Heart left ventricle (tissue), 16 donors: ENCODE data around the gene NR2F1-AS1. TPM values are rescaled to one million over a fixed set of nuclear protein-coding genes. Genes with fewer than 3 reads are reported as not detected.

ENCODE experiments used
- ATAC-seq, 4 donors: fragments of 200-7000 bp; cut with Tn5 transposase; one replicate each; pipeline ENCODE4 v1.9.1; 2020 to 2022; ENCODE audit warnings: moderate library complexity in 4 of 4, mild to moderate bottlenecking in 3 of 4, moderate number of reproducible peaks in 1 of 4
- DNase-seq, 5 donors: peaks; one replicate each; pipeline ENCODE4 v3.0.0-alpha.2; 2020
- H3K27ac ChIP-seq, 12 donors: fragments of 200-600 bp; sonication (generic) in 4 of 12; one replicate each; pipeline versions ENCODE4 v1.5.0 to v1.8.0; 2016 to 2022; ENCODE audit warnings: mild to moderate bottlenecking in 2 of 12
- H3K27me3 ChIP-seq, 9 donors: fragments of 200-600 bp; sonication (generic) in 2 of 9; one replicate each; pipeline versions ENCODE4 v1.5.1 to v1.8.0; 2016 to 2022; ENCODE audit warnings: mild to moderate bottlenecking in 3 of 9
- H3K36me3 ChIP-seq, 9 donors: fragments of 200-600 bp; sonication (generic) in 2 of 9; one replicate each; pipeline versions ENCODE4 v1.5.0 to v1.8.0; 2018 to 2022; ENCODE audit warnings: mild to moderate bottlenecking in 2 of 9
- H3K4me1 ChIP-seq, 12 donors: fragments of 200-600 bp; sonication (generic) in 4 of 12; one replicate each; pipeline versions ENCODE4 v1.5.0 to v1.8.0; 2016 to 2022; ENCODE audit warnings: mild to moderate bottlenecking in 3 of 12
- H3K4me3 ChIP-seq, 12 donors: fragments of 200-600 bp; sonication (generic) in 4 of 12; one replicate each; pipeline versions ENCODE4 v1.5.0 to v1.8.0; 2017 to 2022; ENCODE audit warnings: mild to moderate bottlenecking in 9 of 12, moderate library complexity in 4 of 12
- H3K9me3 ChIP-seq, 12 donors: fragments of 200-600 bp; sonication (generic) in 4 of 12; one replicate each; pipeline versions ENCODE4 v1.5.0 to v1.8.0; 2016 to 2022; ENCODE audit warnings: mild to moderate bottlenecking in 1 of 12
- POLR2A ChIP-seq, 2 donors: fragments of 450-650 bp; IDR thresholded peaks; one replicate each; pipeline ENCODE4 v1.6.1; 2017; ENCODE audit warnings: antibody characterized with exemption in 2 of 2, mild to moderate bottlenecking in 2 of 2, moderate library complexity in 2 of 2
- WGBS, 4 donors: extraction: QIAGEN DNeasy Blood & Tissue Kit in 2 of 4; methylation state at CpG; one replicate each; pipeline versions ENCODE4 v1.1.5 to v1.1.7; 2013 to 2018; 5-methylcytosine and 5-hydroxymethylcytosine counted together
- intact Hi-C, 10 donors: fragments of 100-400 bp; cut with DNase I; formaldehyde crosslinking; loops; one replicate each; pipeline versions ENCODE4 v1.11.1 to v1.14.2; 2022
- polyA plus RNA-seq, 2 donors: library from polyadenylated mRNA; stranded (reverse); fragments of 200-250 nt; gene quantifications; one replicate each; pipeline ENCODE4 v1.2.3, GENCODE V29; 2013
- total RNA-seq, 9 donors: library from RNA; depleted of rRNA in 2 of 9; stranded (reverse); fragments of >200 nt in 2 of 9; fragmentation: NEBNext Ultra II Directional in 3 of 9; extraction: Animal tissue kit (Norgen Biotek cat#: 25700) in 3 of 9; gene quantifications; one replicate each; pipeline versions ENCODE4 v1.1.0 to v1.2.4, GENCODE V29; 2016 to 2023
- TF ChIP-seq, protein P1 (sequence below), 12 donors: fragments of 200-600 bp; sonication (generic) in 4 of 12; IDR thresholded peaks; one replicate each; pipeline versions ENCODE4 v1.5.0 to v1.8.0; 2018 to 2022; ENCODE audit warnings: antibody characterized with exemption in 12 of 12, mild to moderate bottlenecking in 5 of 12
- donor health status: ischemic (EF 13 %, LVEDD 7.1; RV severe dilation, severe dysfunction).
- donor health status: healthy with polysubstance abuse.
- donor health status: DM: no; HTN: yes; CAD: no.
- donor health status: DM: no; HTN: no; CAD: no.
- donor health status: ischemic (EF 25% LVEDD 6.9; RV normal size, moderate dysfunction).
- donor health status: ischemic (EF 25% LVEDD 5.7; RV mildly dilated, moderate dysfunction).
- donor health status: healthy.
- donor health status: DM: yes; HTN: yes; CAD: no.
- donor health status: ischemic (EF 35%, LVEDD 5.7; RV mildly dilated, moderate dysfunction).
- donor health status: nonischemic (EF 11% LVEDD 7.7; RV severe dilation, severe dysfunction).
- donor health status: DM: yes; HTN: yes; CAD: no.
- donor health status: PGD.
- donor health status: ischemic (EF 29% LVEDD 5.4; RV normal size, mild dysfunction).
- donor health status: nonischemic (EF 23%, LVEDD 6.1; RV moderate dilation, normal function).

The NR2F1-AS1 gene
- total and polyA plus RNA-seq, 11 donors, result 0.17 to 4.5 (median 0.67) TPM; not detected in 3

DNA sequence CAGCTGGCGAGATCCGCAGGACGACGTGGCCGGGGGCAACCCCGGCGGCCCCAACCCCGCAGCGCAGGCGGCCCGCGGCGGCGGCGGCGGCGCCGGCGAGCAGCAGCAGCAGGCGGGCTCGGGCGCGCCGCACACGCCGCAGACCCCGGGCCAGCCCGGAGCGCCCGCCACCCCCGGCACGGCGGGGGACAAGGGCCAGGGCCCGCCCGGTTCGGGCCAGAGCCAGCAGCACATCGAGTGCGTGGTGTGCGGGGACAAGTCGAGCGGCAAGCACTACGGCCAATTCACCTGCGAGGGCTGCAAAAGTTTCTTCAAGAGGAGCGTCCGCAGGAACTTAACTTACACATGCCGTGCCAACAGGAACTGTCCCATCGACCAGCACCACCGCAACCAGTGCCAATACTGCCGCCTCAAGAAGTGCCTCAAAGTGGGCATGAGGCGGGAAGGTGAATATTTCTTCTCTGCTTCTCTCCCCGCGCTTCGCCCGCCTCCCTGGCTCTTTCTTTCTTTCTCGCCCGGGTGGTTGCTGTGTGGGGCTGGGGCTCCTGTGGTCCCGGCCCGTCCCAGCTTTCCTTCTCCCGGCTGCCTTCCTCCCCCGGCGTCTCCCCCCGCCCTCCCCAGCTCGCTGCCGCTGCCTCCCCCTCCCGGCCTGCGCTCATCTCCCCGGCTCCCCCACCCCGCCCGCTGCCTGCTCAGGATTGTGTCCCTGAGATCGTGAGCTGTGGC lies 4.2 kb upstream of the NR2F1-AS1 start:
- no peak for ATAC-seq
- intact Hi-C loops, result loop anchor here in 4 of 10 donors (10.0 kb wide), 3 partner anchors 330 to 1150 kb away; no protein-coding TSS in a partner anchor
- peak overlapping the region in 1 of 12 donors; percentile 40 for H3K27ac ChIP-seq
- no peaks in the 10 kb centered on the region for H3K36me3 ChIP-seq
- H3K9me3 ChIP-seq, result no peaks in the 10 kb centered on the region
- 1 to 3% (median 1%) methylated on average over 34 to 70 of the region's 70 CpGs for WGBS, 4 donors
- peak overlapping the region; percentile 15 to 74 (median 50) for H3K4me3 ChIP-seq
- peaks cover 43 to 86% (median 66%) of the 10 kb centered on the region in 9 donors for H3K27me3 ChIP-seq
- TF ChIP-seq, protein P1, sequence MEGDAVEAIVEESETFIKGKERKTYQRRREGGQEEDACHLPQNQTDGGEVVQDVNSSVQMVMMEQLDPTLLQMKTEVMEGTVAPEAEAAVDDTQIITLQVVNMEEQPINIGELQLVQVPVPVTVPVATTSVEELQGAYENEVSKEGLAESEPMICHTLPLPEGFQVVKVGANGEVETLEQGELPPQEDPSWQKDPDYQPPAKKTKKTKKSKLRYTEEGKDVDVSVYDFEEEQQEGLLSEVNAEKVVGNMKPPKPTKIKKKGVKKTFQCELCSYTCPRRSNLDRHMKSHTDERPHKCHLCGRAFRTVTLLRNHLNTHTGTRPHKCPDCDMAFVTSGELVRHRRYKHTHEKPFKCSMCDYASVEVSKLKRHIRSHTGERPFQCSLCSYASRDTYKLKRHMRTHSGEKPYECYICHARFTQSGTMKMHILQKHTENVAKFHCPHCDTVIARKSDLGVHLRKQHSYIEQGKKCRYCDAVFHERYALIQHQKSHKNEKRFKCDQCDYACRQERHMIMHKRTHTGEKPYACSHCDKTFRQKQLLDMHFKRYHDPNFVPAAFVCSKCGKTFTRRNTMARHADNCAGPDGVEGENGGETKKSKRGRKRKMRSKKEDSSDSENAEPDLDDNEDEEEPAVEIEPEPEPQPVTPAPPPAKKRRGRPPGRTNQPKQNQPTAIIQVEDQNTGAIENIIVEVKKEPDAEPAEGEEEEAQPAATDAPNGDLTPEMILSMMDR (IDR thresholded peaks at IDR 0.05), result no peak
- no peak for TF ChIP-seq POLR2A (IDR thresholded peaks at IDR 0.05)
- H3K4me1 ChIP-seq, result peaks cover 3 to 43% (median 16%) of the 10 kb centered on the region in 12 donors
- DNase-seq, result peak in 1 of 5 donors; percentile 23

DNA sequence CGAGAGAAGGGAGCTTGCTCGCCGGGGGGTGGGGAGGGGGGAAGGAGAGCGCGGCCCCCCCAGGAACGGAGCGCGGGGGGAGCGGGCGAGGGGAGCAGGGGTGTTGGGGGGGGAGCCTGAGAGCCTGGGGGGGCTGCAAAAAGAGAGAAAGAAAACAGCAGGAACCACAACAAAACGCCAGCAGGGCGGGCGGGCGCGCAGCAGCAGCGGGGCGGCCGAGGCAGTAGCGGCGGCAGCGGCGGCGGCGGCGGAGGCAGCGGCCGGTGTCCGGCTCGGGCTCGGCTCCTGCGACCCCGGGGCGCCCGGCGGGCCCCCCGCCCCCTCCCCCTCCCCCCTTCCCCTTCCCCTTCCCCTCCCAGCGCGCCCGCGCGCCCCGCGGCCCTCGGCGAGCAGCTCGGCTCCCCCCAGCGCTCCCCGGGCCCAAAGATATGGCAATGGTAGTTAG lies 3.6 kb upstream of the NR2F1-AS1 start:
- no peak for ATAC-seq
- TF ChIP-seq POLR2A (IDR thresholded peaks at IDR 0.05), result no peak
- Histone ChIP-seq H3K36me3 (no peaks in the 10 kb centered on the region), H3K27ac (peak overlapping the region in 1 of 12 donors; percentile 51), H3K27me3 (peaks cover 46 to 86% (median 69%) of the 10 kb centered on the region in 9 donors), H3K4me1 (peaks cover 5 to 49% (median 19%) of the 10 kb centered on the region in 12 donors), H3K9me3 (no peaks in the 10 kb centered on the region), H3K4me3 (peak overlapping the region in 11 of 12 donors; percentile 33 to 74 (median 50))
- 1 to 4% (median 2%) methylated on average over 31 to 47 of the region's 48 CpGs for whole genome bisulfite sequencing, 4 donors
- intact Hi-C loops, result loop anchor here in 9 of 10 donors (5.0 to 10.0 kb wide), 7 partner anchors 213 to 1153 kb away; no protein-coding TSS in a partner anchor
- DNase-seq, result no peak

DNA sequence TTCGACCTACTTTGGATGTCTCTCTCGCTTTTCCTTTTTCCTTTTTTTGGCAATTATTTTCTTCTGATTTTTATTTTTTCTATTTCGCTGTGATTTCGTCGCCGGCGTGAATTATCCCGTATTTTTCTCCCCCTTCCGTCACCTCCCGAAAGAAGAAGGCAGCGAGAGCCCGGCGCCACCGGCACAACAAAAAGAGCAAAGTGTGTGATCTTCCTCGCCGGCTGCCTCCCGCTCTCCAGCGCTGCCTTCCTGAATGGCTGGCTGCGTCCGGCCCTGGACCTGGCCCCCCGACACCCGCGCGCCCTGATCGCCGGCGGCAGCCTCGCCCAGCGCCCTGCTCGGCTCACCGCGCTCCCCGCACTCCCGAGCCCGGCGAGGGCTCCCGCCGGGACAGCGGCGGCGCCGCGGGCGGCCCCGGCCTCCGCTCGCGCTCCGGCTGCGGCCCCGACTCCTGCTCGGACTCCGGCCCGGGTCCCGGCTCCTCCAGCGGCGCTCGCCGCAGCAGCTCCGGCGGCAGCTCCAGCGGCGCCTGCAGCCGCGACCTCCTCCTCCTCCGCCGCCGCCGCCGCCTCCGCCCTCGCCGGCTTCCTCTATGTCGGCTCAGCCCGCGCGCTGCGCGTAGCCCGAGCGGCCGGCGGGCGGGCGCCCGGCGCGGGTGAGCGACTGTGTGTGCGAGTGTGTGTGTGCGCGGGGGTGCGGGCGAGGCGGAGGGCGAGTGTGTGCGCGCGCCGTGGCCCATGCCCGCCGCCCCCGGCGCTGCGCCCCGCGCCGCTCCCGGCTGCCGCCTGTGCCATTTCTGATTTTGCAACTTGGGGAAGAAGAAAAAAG lies 3.0 kb upstream of the NR2F1-AS1 start:
- Histone ChIP-seq H3K27me3 (peaks cover 52 to 86% (median 70%) of the 10 kb centered on the region in 9 donors), H3K36me3 (no peaks in the 10 kb centered on the region), H3K27ac (peak overlapping the region in 2 of 12 donors; percentile 24 to 60), H3K4me3 (peak overlapping the region in 11 of 12 donors; percentile 33 to 74 (median 50)), H3K4me1 (peaks cover 5 to 56% (median 25%) of the 10 kb centered on the region in 12 donors), H3K9me3 (no peaks in the 10 kb centered on the region)
- intact Hi-C loops, result loop anchor here in 9 of 10 donors (5.0 to 10.0 kb wide), 7 partner anchors 213 to 1153 kb away; no protein-coding TSS in a partner anchor
- 0 to 1% (median 1%) methylated on average over 44 to 110 of the region's 110 CpGs for WGBS, 4 donors
- TF ChIP-seq, protein P1 (IDR thresholded peaks at IDR 0.05), result no peak
- TF ChIP-seq POLR2A (IDR thresholded peaks at IDR 0.05), result no peak
- DNase-seq, result peak in 2 of 5 donors; percentile 37 to 44
- ATAC-seq, result peak in 2 of 4 donors; percentile 15 to 27

- H3K27me3 ChIP-seq, result peaks cover 56 to 86% (median 72%) of the 10 kb centered on the region in 9 donors
- intact Hi-C loops, result loop anchor here in 9 of 10 donors (5.0 to 10.0 kb wide), 7 partner anchors 214 to 1154 kb away; no protein-coding TSS in a partner anchor
These were observed 2.4 kb upstream of the NR2F1-AS1 start for GRCh38 chr5:93583439-93583767.

More at GRCh38 chr5:93583439-93583767, 2.4 kb upstream of the NR2F1-AS1 start:
- Histone ChIP-seq H3K4me1 (peaks cover 5 to 57% (median 28%) of the 10 kb centered on the region in 12 donors), H3K9me3 (no peaks in the 10 kb centered on the region), H3K4me3 (peak overlapping the region in 10 of 12 donors; percentile 40 to 74 (median 53)), H3K36me3 (no peaks in the 10 kb centered on the region), H3K27ac (peak overlapping the region in 1 of 12 donors; percentile 60)
- TF ChIP-seq, protein P1 (IDR thresholded peaks at IDR 0.05), result no peak
- DNase-seq, result no peak
- 1 to 8% (median 4%) methylated on average over 4 of the region's 4 CpGs for WGBS, 4 donors
- no peak for ATAC-seq
